ENCODE results near the gene SORL1.

The SORL1 gene

GRCh38 chr11:121467965-121468364, 15.9 kb downstream of the SORL1 start:
- H3K4me3 ChIP-seq (ENCODE audit: low read length), result no peak overlapping the region
- no peak overlapping the region for H3K18ac ChIP-seq (ENCODE audit: low read length)
- DNase-seq, result no peak
- peaks cover 6% of the 10 kb centered on the region for H3K79me2 ChIP-seq (ENCODE audit: control insufficient read depth, insufficient read depth, low read length)
- no peak overlapping the region for H2BK15ac ChIP-seq (replicated peaks; ENCODE audit: low read depth)
- no peak overlapping the region for H2AK5ac ChIP-seq (ENCODE audit: low read length)
- no peak overlapping the region for H3K27ac ChIP-seq (ENCODE audit: low read depth, low read length)
- no peak overlapping the region for H3K9ac ChIP-seq (ENCODE audit: low read length)
- H3K4ac ChIP-seq (ENCODE audit: low read depth, low read length), result no peak overlapping the region
- H2BK120ac ChIP-seq (ENCODE audit: low read depth, low read length), result no peak overlapping the region
- H3K4me1 ChIP-seq (ENCODE audit: control insufficient read depth, low read depth, low read length), result peaks cover 9% of the 10 kb centered on the region
- WGBS (ENCODE audit: extremely low coverage, insufficient coverage, low lambda C conversion rate), result no CpG with 5 or more reads among the region's 10 CpGs
- no peak overlapping the region for H3K4me2 ChIP-seq (ENCODE audit: low read length)
- H3K27me3 ChIP-seq (ENCODE audit: insufficient read depth, low read length, poor library complexity), result no peaks in the 10 kb centered on the region
- H3K79me1 ChIP-seq (ENCODE audit: low read length), result peaks cover 4% of the 10 kb centered on the region
- no peak overlapping the region for H3K56ac ChIP-seq (ENCODE audit: low read length)
- H3K23ac ChIP-seq (ENCODE audit: low read length), result no peak overlapping the region
- no peak overlapping the region for H4K5ac ChIP-seq (ENCODE audit: low read length)
- no peak overlapping the region for H2BK5ac ChIP-seq (ENCODE audit: low read length)
- no peaks in the 10 kb centered on the region for H3K36me3 ChIP-seq (ENCODE audit: control insufficient read depth, insufficient read depth, low read length)
- no peak overlapping the region for H4K8ac ChIP-seq (ENCODE audit: low read depth, low read length)

GRCh38 chr11:121469910-121470309, 17.8 kb downstream of the SORL1 start:
- Histone ChIP-seq H3K79me1 (ENCODE audit: low read length) (peaks cover 4% of the 10 kb centered on the region), H3K27ac (ENCODE audit: low read depth, low read length) (no peak overlapping the region), H4K8ac (ENCODE audit: low read depth, low read length) (no peak overlapping the region), H3K4me3 (ENCODE audit: low read length) (no peak overlapping the region), H4K5ac (ENCODE audit: low read length) (no peak overlapping the region), H3K36me3 (ENCODE audit: control insufficient read depth, insufficient read depth, low read length) (no peaks in the 10 kb centered on the region), H2BK5ac (ENCODE audit: low read length) (no peak overlapping the region), H3K27me3 (ENCODE audit: insufficient read depth, low read length, poor library complexity) (no peaks in the 10 kb centered on the region), H3K9ac (ENCODE audit: low read length) (no peak overlapping the region), H2BK15ac (replicated peaks; ENCODE audit: low read depth) (no peak overlapping the region), H3K56ac (ENCODE audit: low read length) (no peak overlapping the region), H3K79me2 (ENCODE audit: control insufficient read depth, insufficient read depth, low read length) (peaks cover 4% of the 10 kb centered on the region), H3K23ac (ENCODE audit: low read length) (no peak overlapping the region), H3K4me1 (ENCODE audit: control insufficient read depth, low read depth, low read length) (peaks cover 5% of the 10 kb centered on the region), H3K4me2 (ENCODE audit: low read length) (no peak overlapping the region), H2BK120ac (ENCODE audit: low read depth, low read length) (no peak overlapping the region), H3K18ac (ENCODE audit: low read length) (no peak overlapping the region), H3K4ac (ENCODE audit: low read depth, low read length) (no peak overlapping the region), H2AK5ac (ENCODE audit: low read length) (no peak overlapping the region)
- no CpG with 5 or more reads among the region's 5 CpGs for WGBS (ENCODE audit: extremely low coverage, insufficient coverage, low lambda C conversion rate)
- DNase-seq, result no peak

- H3K4ac ChIP-seq (ENCODE audit: low read depth, low read length), result no peak overlapping the region
- peaks cover 4% of the 10 kb centered on the region for H3K79me2 ChIP-seq (ENCODE audit: control insufficient read depth, insufficient read depth, low read length)
- H3K9ac ChIP-seq (ENCODE audit: low read length), result no peak overlapping the region
- peaks cover 3% of the 10 kb centered on the region for H3K4me1 ChIP-seq (ENCODE audit: control insufficient read depth, low read depth, low read length)
- no peak overlapping the region for H3K18ac ChIP-seq (ENCODE audit: low read length)
- H2BK15ac ChIP-seq (replicated peaks; ENCODE audit: low read depth), result no peak overlapping the region
- H2BK120ac ChIP-seq (ENCODE audit: low read depth, low read length), result no peak overlapping the region
- H2BK5ac ChIP-seq (ENCODE audit: low read length), result no peak overlapping the region
- WGBS (ENCODE audit: extremely low coverage, insufficient coverage, low lambda C conversion rate), result no CpG with 5 or more reads among the region's 12 CpGs
- H2AK5ac ChIP-seq (ENCODE audit: low read length), result no peak overlapping the region
- no peak overlapping the region for H3K4me2 ChIP-seq (ENCODE audit: low read length)
- DNase-seq, result no peak
- no peaks in the 10 kb centered on the region for H3K36me3 ChIP-seq (ENCODE audit: control insufficient read depth, insufficient read depth, low read length)
- peaks cover 4% of the 10 kb centered on the region for H3K79me1 ChIP-seq (ENCODE audit: low read length)
- no peaks in the 10 kb centered on the region for H3K27me3 ChIP-seq (ENCODE audit: insufficient read depth, low read length, poor library complexity)
- H3K27ac ChIP-seq (ENCODE audit: low read depth, low read length), result no peak overlapping the region
- no peak overlapping the region for H3K23ac ChIP-seq (ENCODE audit: low read length)
- H3K56ac ChIP-seq (ENCODE audit: low read length), result no peak overlapping the region
- H4K5ac ChIP-seq (ENCODE audit: low read length), result no peak overlapping the region
- H4K8ac ChIP-seq (ENCODE audit: low read depth, low read length), result no peak overlapping the region
- H3K4me3 ChIP-seq (ENCODE audit: low read length), result no peak overlapping the region
Measured at GRCh38 chr11:121471167-121471566, 19.1 kb downstream of the SORL1 start.

GRCh38 chr11:121472312-121472711, 20.2 kb downstream of the SORL1 start:
- H3K9ac ChIP-seq (ENCODE audit: low read length), result no peak overlapping the region
- H3K4me1 ChIP-seq (ENCODE audit: control insufficient read depth, low read depth, low read length), result no peaks in the 10 kb centered on the region
- no peaks in the 10 kb centered on the region for H3K27me3 ChIP-seq (ENCODE audit: insufficient read depth, low read length, poor library complexity)
- H3K56ac ChIP-seq (ENCODE audit: low read length), result no peak overlapping the region
- no peak overlapping the region for H2BK5ac ChIP-seq (ENCODE audit: low read length)
- no peaks in the 10 kb centered on the region for H3K36me3 ChIP-seq (ENCODE audit: control insufficient read depth, insufficient read depth, low read length)
- H2AK5ac ChIP-seq (ENCODE audit: low read length), result no peak overlapping the region
- H2BK120ac ChIP-seq (ENCODE audit: low read depth, low read length), result no peak overlapping the region
- peaks cover 4% of the 10 kb centered on the region for H3K79me2 ChIP-seq (ENCODE audit: control insufficient read depth, insufficient read depth, low read length)
- no peak overlapping the region for H3K27ac ChIP-seq (ENCODE audit: low read depth, low read length)
- H4K5ac ChIP-seq (ENCODE audit: low read length), result no peak overlapping the region
- DNase-seq, result no peak
- H4K8ac ChIP-seq (ENCODE audit: low read depth, low read length), result no peak overlapping the region
- H3K23ac ChIP-seq (ENCODE audit: low read length), result no peak overlapping the region
- WGBS (ENCODE audit: extremely low coverage, insufficient coverage, low lambda C conversion rate), result no CpG with 5 or more reads among the region's 2 CpGs
- H3K4me2 ChIP-seq (ENCODE audit: low read length), result no peak overlapping the region
- no peak overlapping the region for H3K18ac ChIP-seq (ENCODE audit: low read length)
- no peak overlapping the region for H2BK15ac ChIP-seq (replicated peaks; ENCODE audit: low read depth)
- H3K4ac ChIP-seq (ENCODE audit: low read depth, low read length), result no peak overlapping the region
- no peak overlapping the region for H3K4me3 ChIP-seq (ENCODE audit: low read length)
- peaks cover 4% of the 10 kb centered on the region for H3K79me1 ChIP-seq (ENCODE audit: low read length)

- H3K79me1 ChIP-seq (ENCODE audit: low read length), result peaks cover 4% of the 10 kb centered on the region
- H2BK120ac ChIP-seq (ENCODE audit: low read depth, low read length), result no peak overlapping the region
- H2AK5ac ChIP-seq (ENCODE audit: low read length), result no peak overlapping the region
- H2BK5ac ChIP-seq (ENCODE audit: low read length), result no peak overlapping the region
- no peak overlapping the region for H3K23ac ChIP-seq (ENCODE audit: low read length)
- H3K4me2 ChIP-seq (ENCODE audit: low read length), result no peak overlapping the region
- no peak overlapping the region for H3K9ac ChIP-seq (ENCODE audit: low read length)
- H4K8ac ChIP-seq (ENCODE audit: low read depth, low read length), result no peak overlapping the region
- no peak overlapping the region for H3K56ac ChIP-seq (ENCODE audit: low read length)
- no peak overlapping the region for H3K27ac ChIP-seq (ENCODE audit: low read depth, low read length)
- no peak overlapping the region for H3K4ac ChIP-seq (ENCODE audit: low read depth, low read length)
- H3K18ac ChIP-seq (ENCODE audit: low read length), result no peak overlapping the region
- H3K36me3 ChIP-seq (ENCODE audit: control insufficient read depth, insufficient read depth, low read length), result no peaks in the 10 kb centered on the region
- H3K4me3 ChIP-seq (ENCODE audit: low read length), result no peak overlapping the region
- no peaks in the 10 kb centered on the region for H3K27me3 ChIP-seq (ENCODE audit: insufficient read depth, low read length, poor library complexity)
- no peaks in the 10 kb centered on the region for H3K4me1 ChIP-seq (ENCODE audit: control insufficient read depth, low read depth, low read length)
- no peak for DNase-seq
- no peak overlapping the region for H2BK15ac ChIP-seq (replicated peaks; ENCODE audit: low read depth)
- peaks cover 2% of the 10 kb centered on the region for H3K79me2 ChIP-seq (ENCODE audit: control insufficient read depth, insufficient read depth, low read length)
- no peak overlapping the region for H4K5ac ChIP-seq (ENCODE audit: low read length)
- no CpG with 5 or more reads among the region's 8 CpGs for WGBS (ENCODE audit: extremely low coverage, insufficient coverage, low lambda C conversion rate)
Measured at GRCh38 chr11:121473064-121473777, 21.1 kb downstream of the SORL1 start.

GRCh38 chr11:121474680-121475079, 22.6 kb downstream of the SORL1 start:
- H3K79me1 ChIP-seq (ENCODE audit: low read length), result peaks cover 5% of the 10 kb centered on the region
- no peak overlapping the region for H2BK5ac ChIP-seq (ENCODE audit: low read length)
- no peaks in the 10 kb centered on the region for H3K79me2 ChIP-seq (ENCODE audit: control insufficient read depth, insufficient read depth, low read length)
- no peak overlapping the region for H3K56ac ChIP-seq (ENCODE audit: low read length)
- H3K4me1 ChIP-seq (ENCODE audit: control insufficient read depth, low read depth, low read length), result peaks cover 6% of the 10 kb centered on the region
- H4K5ac ChIP-seq (ENCODE audit: low read length), result no peak overlapping the region
- no peaks in the 10 kb centered on the region for H3K36me3 ChIP-seq (ENCODE audit: control insufficient read depth, insufficient read depth, low read length)
- no peak overlapping the region for H2BK120ac ChIP-seq (ENCODE audit: low read depth, low read length)
- H3K4ac ChIP-seq (ENCODE audit: low read depth, low read length), result no peak overlapping the region
- no peak overlapping the region for H2AK5ac ChIP-seq (ENCODE audit: low read length)
- H3K23ac ChIP-seq (ENCODE audit: low read length), result no peak overlapping the region
- H3K9ac ChIP-seq (ENCODE audit: low read length), result no peak overlapping the region
- no CpG with 5 or more reads among the region's 7 CpGs for WGBS (ENCODE audit: extremely low coverage, insufficient coverage, low lambda C conversion rate)
- no peak for DNase-seq
- H3K18ac ChIP-seq (ENCODE audit: low read length), result no peak overlapping the region
- H3K27me3 ChIP-seq (ENCODE audit: insufficient read depth, low read length, poor library complexity), result no peaks in the 10 kb centered on the region
- H4K8ac ChIP-seq (ENCODE audit: low read depth, low read length), result no peak overlapping the region
- no peak overlapping the region for H3K4me2 ChIP-seq (ENCODE audit: low read length)
- H3K27ac ChIP-seq (ENCODE audit: low read depth, low read length), result no peak overlapping the region
- no peak overlapping the region for H2BK15ac ChIP-seq (replicated peaks; ENCODE audit: low read depth)
- H3K4me3 ChIP-seq (ENCODE audit: low read length), result no peak overlapping the region

All from mesendoderm (in vitro differentiated cells).